ENCODE measurements around the gene POP4. TPM values are rescaled to one million over a fixed set of nuclear protein-coding genes. Genes with fewer than 3 reads are reported as not detected.

The POP4 gene
- total and polyA plus RNA-seq, 2 of the 4 experiments (the other 2 are of a cell fraction): 65.1 to 87.2 TPM

DNA sequence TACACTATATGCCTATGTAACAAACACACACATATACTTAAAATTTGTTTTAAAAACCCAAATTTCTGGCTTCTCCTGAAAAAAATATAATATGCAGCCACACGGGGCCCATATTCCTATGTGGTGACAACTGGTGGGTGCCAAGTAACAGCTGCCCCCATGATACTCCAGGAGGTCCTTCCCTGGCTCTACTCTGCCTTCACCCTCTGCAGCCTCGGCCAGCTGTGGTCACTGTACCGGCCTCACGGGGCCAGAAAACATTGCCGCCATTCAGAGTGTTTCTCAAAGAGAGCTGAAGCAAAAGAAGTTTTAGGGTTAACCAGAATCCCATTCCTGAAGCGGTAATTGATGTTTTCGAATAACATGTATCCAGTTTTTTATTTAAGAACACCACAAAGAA is 32.6 kb upstream of the POP4 start:
- Histone ChIP-seq H2AK9ac (replicated peaks; ENCODE audit: low read depth, low read length, poor library complexity) (no peak overlapping the region), H2BK120ac (ENCODE audit: low read depth, low read length) (no peak overlapping the region), H3K56ac (ENCODE audit: extremely low read depth, insufficient read depth, low read length) (no peak overlapping the region), H3K4me1 (ENCODE audit: control insufficient read depth, insufficient read depth, low read length) (no peaks in the 10 kb centered on the region), H3K27me3 (ENCODE audit: control insufficient read depth, insufficient read depth, low read length) (peaks cover 6% of the 10 kb centered on the region; the same call in 1 of the 2 replicates), H3K4me2 (ENCODE audit: low read depth, low read length) (no peak overlapping the region), H2AK5ac (ENCODE audit: low read depth, low read length) (no peak overlapping the region), H3K27ac (ENCODE audit: insufficient read depth, low read length) (no peak overlapping the region), H3K9me1 (ENCODE audit: insufficient read depth, low read length) (no peaks in the 10 kb centered on the region), H3K4ac (ENCODE audit: low read depth, low read length) (no peak overlapping the region), H3K79me1 (ENCODE audit: low read depth in 1 of 2, low read length in 2 of 2) (no peaks in the 10 kb centered on the region), H3K9ac (ENCODE audit: low read depth, low read length) (no peak overlapping the region), H3K14ac (replicated peaks; ENCODE audit: low read depth, low read length) (no peak overlapping the region), H2BK15ac (ENCODE audit: low read depth, low read length) (no peak overlapping the region), H3K36me3 (ENCODE audit: control insufficient read depth, insufficient read depth, low read length) (no peaks in the 10 kb centered on the region), H4K5ac (ENCODE audit: low read depth, low read length) (no peak overlapping the region), H3K23ac (ENCODE audit: low read depth, low read length) (no peak overlapping the region), H4K20me1 (ENCODE audit: insufficient read depth, low read length) (no peaks in the 10 kb centered on the region), H3K18ac (ENCODE audit: low read depth, low read length) (no peak overlapping the region), H3K4me3 (ENCODE audit: insufficient read depth, low read depth, low read length) (no peak overlapping the region), H4K91ac (ENCODE audit: insufficient read depth, low read depth, low read length) (no peak overlapping the region), H2BK5ac (ENCODE audit: low read depth, low read length, poor library complexity, severe bottlenecking) (no peak overlapping the region), H2BK20ac (ENCODE audit: low read depth, low read length) (no peak overlapping the region), H4K8ac (ENCODE audit: low read depth in 2 of 2, low read length in 2 of 2) (no peak overlapping the region), H2AFZ (replicated peaks; ENCODE audit: low read length, poor library complexity) (no peak overlapping the region), H3K9me3 (ENCODE audit: control insufficient read depth, insufficient read depth, low read length) (no peaks in the 10 kb centered on the region)
- intact Hi-C loops (cut with micrococcal nuclease): no loop called here
- TF ChIP-seq CEBPB (IDR thresholded peaks at IDR 0.05; ENCODE audit: low read depth, low read length): no peak
- no peak for TF ChIP-seq RAD21 (IDR thresholded peaks at IDR 0.05; ENCODE audit: low read length)
- no peak for TF ChIP-seq CTCF (conservative IDR thresholded peaks at IDR 0.05; ENCODE audit: low read depth, low read length)
- no peak for TF ChIP-seq CHD1 (IDR thresholded peaks at IDR 0.05; ENCODE audit: low read depth, low read length)
- TF ChIP-seq RFX5 (IDR thresholded peaks at IDR 0.05; ENCODE audit: low read depth, low read length): no peak
- no peak for TF ChIP-seq NFE2L2 (IDR thresholded peaks at IDR 0.05; ENCODE audit: low read depth, low read length)
- CTCF ChIA-PET: interaction anchor here (0.7 kb wide), 1 partner anchor 461 kb away, joined by 3 read pairs; no protein-coding TSS in a partner anchor
- dilution Hi-C loops (cut with HindIII; ENCODE audit: low sequenced_read_pairs, unreplicated experiment): no loop called here
- ATAC-seq (ENCODE audit: low read depth): no peak
- no TSS peak for BruUV-seq (replicated peaks)
- no peak for DNase-seq
- 60% methylated on average over 2 of the region's 7 CpGs; no CpG with 5 or more reads in 1 of the 2 experiments for WGBS, 2 experiments (ENCODE audit: extremely low coverage in 2 of 2, insufficient read length in 1 of 2)
- in situ Hi-C loops (cut with MboI; ENCODE audit: low sequenced_read_pairs): no loop called here
- POLR2A ChIA-PET (ENCODE audit: unreplicated experiment): no interaction called here
